ENCODE data around the gene ROR2.
"Not testable (repeated sequence)": the region's sequence is repeated elsewhere in the genome, so short reads cannot be mapped to it uniquely, and the experiment has no call there.

The ROR2 gene

GRCh38 chr9:91814201-91814600 is 135.8 kb downstream of the ROR2 start:
- DNase-seq = no peak

GRCh38 chr9:91813176-91813795 is 136.7 kb downstream of the ROR2 start:
- DNase-seq = no peak

DNA sequence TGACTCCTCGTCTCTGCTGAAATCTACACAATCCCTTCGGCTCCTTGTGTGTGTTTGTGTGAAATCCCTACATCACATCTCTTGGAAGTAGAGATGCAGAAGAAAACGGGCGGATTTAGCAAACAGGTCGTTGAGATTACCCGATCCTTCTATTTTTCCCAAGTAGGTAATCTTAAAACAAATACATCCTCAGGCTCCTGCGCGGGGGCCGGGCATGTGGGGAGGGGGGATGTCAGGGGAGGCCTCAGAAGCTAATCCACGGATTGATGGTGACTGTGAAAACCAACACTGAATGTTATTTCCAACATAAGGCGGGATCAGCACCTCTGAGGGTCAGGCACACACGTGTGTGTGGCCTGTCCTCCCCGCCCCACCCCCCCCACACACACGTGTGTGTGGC is 137.8 kb downstream of the ROR2 start:
- no peak for DNase-seq

DNA sequence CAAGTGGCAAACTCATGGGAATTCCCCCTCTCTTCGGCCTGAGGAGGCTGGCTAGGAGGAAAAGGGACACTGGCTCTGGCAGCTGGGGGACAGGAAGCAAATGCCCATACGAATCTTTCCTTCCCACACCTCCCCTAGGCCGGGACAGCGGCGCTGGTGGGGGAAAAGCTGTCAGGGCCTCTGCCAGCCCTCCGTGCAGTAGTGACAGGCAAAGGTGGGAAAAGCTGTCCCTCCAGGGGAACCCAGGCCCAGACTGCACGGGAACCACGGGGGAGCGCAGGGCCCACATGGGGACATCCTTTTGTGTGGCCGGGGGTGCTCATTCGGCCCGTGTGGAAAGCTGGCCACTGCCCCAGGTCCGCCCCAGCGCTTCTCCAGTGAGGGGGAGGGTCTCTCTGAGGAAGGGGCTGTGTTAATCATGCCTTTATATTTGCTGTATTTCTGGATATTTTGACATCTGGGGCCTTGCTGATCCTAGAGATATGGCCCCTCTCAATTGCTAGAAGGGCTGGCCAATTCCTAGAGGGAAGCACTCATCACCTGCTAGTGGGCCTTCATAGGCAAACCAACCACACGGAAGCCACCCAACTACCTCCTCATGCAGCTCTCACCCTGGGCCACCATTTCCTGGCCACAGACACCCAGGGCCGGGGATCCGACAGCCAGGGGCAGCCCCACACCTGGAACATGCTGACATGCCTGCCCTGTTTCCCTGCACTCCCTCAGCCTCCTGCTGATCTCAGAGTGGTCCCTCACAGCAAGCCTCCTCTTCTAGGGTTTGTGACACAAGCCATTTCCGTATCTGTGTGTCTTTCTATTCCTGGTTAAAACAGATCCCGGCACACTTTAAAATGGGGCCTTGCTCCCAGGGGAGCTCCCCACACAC is 138.8 kb downstream of the ROR2 start:
- DNase-seq = no peak

GRCh38 chr9:91810286-91810905 is 139.6 kb downstream of the ROR2 start:
- DNase-seq = no peak

DNA sequence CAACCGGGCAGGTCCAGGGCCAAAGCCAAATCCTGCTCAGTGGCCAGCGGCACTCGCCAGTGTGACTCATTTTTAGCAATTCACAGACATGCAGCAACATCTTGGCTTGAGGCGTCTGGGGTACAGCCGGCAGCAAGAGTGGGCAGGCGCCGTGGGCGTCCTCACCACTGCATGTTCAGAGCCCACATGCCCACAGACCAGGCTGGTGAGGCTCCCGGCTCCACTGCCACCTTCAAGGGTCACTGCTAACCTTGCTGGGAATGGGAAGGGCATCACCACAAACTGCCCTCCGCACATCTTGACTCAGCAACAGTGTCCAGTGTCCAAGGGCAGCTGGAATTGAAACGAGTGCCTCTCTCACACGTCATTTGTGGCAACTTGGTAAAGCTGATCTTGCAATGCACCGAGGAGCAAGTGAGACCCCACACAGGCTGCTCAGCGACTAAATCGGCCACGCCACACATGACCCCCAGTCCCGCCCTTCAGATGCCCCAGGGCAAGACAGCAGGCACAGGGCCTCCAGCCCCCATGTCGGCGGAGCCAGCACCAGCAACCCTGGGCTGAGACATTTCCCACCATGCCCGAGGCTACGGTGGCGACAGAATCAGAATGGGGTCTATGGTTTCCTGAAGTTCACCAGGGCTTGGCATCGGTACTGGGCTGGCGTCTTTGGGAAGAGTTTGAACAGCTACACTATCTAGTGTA is 140.3 kb downstream of the ROR2 start:
- DNase-seq = no peak

DNA sequence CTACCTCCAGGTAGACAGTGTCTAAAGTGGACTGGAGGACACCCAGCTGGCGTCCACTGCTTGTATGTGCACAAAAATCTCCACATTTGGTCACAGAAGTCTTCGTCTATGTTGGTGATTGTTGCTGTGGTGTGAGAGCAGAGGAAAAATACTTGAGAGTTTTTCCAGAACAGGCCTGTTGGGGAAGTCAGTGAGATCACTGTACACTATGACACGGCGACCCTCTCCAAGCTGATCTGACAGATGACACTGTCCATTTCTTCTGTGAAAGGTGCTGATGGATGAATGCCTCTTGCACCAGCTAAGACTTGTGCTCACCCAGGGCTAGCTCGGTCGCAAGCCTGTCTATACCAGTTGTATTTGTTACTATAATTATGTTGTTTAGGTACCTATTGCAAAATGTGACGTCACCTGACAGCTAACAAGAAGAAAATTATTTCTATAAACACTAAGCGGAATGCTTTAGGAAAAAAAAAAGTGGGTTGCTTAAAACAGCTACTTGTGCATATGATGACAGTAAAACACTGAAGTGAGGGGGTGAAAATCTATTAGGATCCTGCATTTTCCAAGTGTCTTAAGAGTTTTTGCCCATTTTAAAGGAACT is 142.3 kb downstream of the ROR2 start:
- no peak for DNase-seq

DNA sequence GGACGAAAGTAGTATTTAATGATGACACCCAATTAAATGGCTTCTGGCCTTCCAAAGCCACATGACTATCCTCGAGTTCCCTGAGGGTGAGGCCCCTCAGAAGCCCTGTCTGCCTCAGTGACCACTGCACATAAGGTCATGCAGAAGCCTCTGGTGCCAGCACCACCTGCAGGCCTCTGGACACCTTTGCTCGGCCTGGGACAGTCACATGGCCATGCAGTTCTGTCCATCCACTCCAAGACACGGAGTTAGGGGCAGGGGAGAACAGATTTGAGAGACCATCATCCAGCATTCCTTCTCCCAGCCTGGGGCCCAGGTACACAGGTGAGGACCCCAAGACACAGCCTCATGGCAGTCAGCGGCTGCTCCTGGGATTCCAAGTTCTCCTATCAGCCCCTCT is 145.0 kb downstream of the ROR2 start:
- no peak for DNase-seq

GRCh38 chr9:91803970-91804752 is 145.9 kb downstream of the ROR2 start:
- DNase-seq = no peak

DNA sequence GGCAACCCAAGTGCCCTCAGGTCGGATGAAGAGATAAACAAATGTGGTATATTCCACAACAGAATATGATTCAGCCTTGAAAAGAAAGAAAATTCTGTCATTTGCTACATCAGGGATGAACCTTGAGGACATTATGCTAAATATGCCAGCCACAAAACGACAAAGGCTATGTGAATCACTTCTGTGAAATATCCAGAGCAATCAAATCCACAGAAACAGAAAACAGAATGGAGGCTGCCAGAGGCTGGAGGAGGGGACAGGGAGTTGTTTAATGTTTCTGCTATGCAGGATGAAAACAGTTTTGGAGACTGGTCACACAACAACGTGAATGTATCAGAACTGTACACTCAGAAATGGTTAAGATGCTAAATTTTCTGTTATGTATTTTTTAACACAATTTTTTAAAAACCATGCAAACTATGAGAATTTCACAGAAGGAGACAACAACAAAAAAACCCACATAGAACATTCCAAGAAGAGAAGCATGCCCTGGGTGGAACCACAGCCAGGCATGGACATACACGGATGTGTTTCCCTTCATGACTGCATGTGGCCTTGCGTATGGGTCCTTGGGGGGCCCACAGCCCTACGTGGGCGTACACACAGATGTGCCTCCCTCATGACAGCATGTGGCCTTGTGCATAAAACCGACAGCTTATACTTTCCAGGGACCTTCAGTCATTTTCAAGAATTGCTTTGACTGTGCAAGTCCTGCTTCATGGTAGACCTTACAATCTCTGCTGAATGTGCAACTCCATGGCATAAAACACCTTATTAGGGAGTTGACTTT is 146.7 kb downstream of the ROR2 start:
- no peak for DNase-seq

GRCh38 chr9:91802391-91802790 is 147.6 kb downstream of the ROR2 start:
- DNase-seq = no peak

GRCh38 chr9:91800473-91801030 is 149.5 kb downstream of the ROR2 start:
- no peak for DNase-seq

- DNase-seq = no peak
Observed at GRCh38 chr9:91799113-91799744, 150.8 kb downstream of the ROR2 start.

- DNase-seq = not testable (repeated sequence)
Observed at GRCh38 chr9:91798273-91799112, 151.5 kb downstream of the ROR2 start.

- not testable (repeated sequence) for DNase-seq
Observed at GRCh38 chr9:91797517-91797916, 152.5 kb downstream of the ROR2 start.

DNA sequence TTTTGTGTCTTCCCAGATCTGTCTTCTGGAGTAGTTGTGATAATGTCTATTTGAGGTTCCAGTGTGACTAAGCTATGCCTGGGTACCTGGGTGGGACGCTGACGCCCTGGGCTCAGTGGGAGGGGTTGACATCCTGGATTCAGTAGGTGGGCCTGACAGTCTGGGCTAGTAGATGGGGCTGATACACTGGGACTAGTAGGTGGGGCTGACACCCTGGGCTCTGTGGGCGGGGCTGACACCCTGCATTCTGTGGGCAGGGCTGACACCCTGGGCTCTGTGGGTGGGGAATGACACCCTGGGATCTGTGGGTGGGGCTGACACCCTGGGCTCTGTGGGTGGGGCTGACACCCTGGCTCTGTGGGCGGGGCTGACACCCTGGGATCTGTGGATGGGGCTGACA is 153.5 kb downstream of the ROR2 start:
- DNase-seq = not testable (repeated sequence)

DNA sequence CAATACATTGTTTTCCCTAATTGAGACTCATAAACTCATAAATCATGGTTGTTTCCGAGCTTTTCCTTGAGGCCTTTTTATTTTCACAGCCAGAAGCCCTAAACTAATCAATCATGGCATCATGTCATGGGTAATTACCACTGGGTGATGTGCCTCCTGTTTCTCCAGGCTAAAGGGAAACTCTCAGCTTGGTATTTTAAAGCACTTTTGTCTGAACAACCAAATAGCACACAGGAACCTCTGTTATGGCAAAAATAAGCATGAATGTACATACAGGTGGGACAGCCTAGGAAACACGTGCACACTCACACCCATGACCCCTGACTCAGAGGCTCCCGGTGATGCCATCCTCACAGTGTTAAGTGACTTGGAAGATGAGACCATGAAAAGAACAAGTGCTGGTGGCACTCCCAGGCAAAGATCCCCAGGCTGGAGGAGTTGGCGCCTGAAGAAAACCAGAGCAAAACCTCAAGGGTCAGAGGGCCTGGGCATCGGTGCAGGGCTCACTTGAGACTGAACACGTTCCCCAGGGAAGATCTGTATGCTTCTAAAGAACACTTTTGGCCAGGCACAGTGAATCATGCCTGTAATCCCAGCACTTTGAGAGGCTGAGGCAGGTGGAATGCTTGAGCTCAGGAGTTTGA is 154.3 kb downstream of the ROR2 start:
- peak; percentile 25 to 27 for DNase-seq

- DNase-seq = not testable (repeated sequence)
Observed at GRCh38 chr9:91793371-91793770, 156.7 kb downstream of the ROR2 start.

GRCh38 chr9:91790917-91791316 is 159.1 kb downstream of the ROR2 start:
- no peak for DNase-seq
